ENCODE results near the gene ZNF512B.
"Not testable (repeated sequence)": the region's sequence is repeated elsewhere in the genome, so short reads cannot be mapped to it uniquely, and the experiment has no call there.

Gene ZNF512B

DNA sequence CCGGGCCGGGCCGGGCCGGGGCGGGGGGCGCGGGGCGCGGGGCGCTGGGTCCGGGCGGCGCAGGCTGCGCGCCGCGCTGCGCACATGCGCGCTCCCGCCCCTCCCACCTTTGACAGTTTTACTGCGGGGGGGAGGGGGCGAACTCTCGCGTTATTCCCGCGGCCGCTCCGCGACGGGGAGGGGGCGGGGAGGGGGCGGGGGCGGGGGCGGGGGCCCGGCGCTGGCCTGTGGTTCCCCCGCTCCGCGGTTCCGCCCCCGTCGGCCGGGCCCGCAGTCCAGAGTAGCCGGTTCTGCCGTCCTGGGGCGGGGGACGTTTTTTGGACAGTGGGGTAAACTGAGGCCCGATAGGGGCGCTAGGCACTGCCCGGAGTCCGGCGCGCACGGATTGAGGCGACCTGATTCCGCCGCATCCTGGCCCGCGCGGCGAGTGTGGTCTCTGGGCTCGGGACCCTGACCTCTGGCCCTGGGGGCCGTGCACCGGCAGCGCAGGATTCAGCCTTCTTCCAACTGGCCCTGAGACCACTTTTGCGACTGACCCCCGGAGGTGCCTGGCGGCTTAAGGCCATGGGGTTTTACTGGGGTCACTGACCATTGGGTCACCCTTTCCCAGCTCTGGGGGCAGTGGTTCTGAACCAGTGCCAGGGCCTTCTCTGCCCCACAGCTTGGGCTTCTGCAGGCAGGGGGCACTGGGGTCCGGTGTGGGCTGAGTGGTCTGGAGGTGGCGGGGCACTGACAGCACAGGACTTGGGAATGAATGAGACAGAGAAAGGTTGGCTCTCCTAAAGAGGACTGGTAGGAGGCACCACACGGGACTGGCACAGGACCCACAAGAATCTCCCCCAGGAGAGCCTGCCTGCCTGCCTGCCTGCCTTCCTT lies at the start of gene ZNF512B (continued):
- TF ChIP-seq, protein P1, sequence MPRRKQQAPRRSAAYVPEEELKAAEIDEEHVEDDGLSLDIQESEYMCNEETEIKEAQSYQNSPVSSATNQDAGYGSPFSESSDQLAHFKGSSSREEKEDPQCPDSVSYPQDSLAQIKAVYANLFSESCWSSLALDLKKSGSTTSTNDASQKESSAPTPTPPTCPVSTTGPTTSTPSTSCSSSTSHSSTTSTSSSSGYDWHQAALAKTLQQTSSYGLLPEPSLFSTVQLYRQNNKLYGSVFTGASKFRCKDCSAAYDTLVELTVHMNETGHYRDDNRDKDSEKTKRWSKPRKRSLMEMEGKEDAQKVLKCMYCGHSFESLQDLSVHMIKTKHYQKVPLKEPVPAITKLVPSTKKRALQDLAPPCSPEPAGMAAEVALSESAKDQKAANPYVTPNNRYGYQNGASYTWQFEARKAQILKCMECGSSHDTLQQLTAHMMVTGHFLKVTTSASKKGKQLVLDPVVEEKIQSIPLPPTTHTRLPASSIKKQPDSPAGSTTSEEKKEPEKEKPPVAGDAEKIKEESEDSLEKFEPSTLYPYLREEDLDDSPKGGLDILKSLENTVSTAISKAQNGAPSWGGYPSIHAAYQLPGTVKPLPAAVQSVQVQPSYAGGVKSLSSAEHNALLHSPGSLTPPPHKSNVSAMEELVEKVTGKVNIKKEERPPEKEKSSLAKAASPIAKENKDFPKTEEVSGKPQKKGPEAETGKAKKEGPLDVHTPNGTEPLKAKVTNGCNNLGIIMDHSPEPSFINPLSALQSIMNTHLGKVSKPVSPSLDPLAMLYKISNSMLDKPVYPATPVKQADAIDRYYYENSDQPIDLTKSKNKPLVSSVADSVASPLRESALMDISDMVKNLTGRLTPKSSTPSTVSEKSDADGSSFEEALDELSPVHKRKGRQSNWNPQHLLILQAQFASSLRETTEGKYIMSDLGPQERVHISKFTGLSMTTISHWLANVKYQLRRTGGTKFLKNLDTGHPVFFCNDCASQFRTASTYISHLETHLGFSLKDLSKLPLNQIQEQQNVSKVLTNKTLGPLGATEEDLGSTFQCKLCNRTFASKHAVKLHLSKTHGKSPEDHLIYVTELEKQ (tag by site-specific recombination; IDR thresholded peaks at IDR 0.05; ENCODE audit: borderline replicate concordance), result no peak
- no peak for TF ChIP-seq KLF7 (tag by site-specific recombination; IDR thresholded peaks at IDR 0.05; ENCODE audit: borderline replicate concordance)
- peak; percentile 92 for TF ChIP-seq BCL11A (tag by site-specific recombination; IDR thresholded peaks at IDR 0.05; ENCODE audit: low read depth)
- TF ChIP-seq BCL11B (tag by site-specific recombination; IDR thresholded peaks at IDR 0.05; ENCODE audit: low read depth), result peak; percentile 97
- TF ChIP-seq, protein P2, sequence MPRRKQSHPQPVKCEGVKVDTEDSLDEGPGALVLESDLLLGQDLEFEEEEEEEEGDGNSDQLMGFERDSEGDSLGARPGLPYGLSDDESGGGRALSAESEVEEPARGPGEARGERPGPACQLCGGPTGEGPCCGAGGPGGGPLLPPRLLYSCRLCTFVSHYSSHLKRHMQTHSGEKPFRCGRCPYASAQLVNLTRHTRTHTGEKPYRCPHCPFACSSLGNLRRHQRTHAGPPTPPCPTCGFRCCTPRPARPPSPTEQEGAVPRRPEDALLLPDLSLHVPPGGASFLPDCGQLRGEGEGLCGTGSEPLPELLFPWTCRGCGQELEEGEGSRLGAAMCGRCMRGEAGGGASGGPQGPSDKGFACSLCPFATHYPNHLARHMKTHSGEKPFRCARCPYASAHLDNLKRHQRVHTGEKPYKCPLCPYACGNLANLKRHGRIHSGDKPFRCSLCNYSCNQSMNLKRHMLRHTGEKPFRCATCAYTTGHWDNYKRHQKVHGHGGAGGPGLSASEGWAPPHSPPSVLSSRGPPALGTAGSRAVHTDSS (tag by site-specific recombination; IDR thresholded peaks at IDR 0.05), result no peak
- TF ChIP-seq ZNF19 (tag by site-specific recombination; IDR thresholded peaks at IDR 0.05; ENCODE audit: low read depth), result no peak
- peak; percentile 54 for TF ChIP-seq ZBTB26 (tag by site-specific recombination; optimal IDR thresholded peaks at IDR 0.05)
- peak; percentile 63 for TF ChIP-seq GLIS1 (tag by site-specific recombination; IDR thresholded peaks at IDR 0.05)
- TF ChIP-seq KLF16 (tag by site-specific recombination; IDR thresholded peaks at IDR 0.05), result 0 out of 2 replicates have a peak, but pooled peaks have one; percentile 47

DNA sequence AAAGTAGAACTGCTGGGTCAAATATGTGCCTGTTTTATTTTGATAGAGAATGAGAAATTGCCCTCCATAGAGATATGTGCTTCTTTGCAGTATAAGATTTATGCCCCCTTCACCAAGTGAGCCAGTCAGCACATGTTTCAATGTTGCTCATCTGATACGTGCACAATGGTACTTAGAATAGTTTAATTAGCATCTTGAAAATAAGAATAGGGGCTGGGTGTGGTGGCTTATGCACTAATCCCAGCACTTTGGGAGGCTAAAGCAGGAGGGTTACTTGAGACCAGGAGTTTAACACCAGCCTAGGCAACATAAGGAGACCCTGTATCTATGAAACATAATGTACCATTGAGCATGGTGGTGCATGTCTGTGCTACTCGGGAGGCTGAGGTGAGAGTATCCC lies 45.9 kb upstream of the ZNF512B start:
- POLR2A ChIA-PET, result no interaction called here
- CTCF ChIA-PET, result no interaction called here
- no peaks in the 10 kb centered on the region for H3K4me1 ChIP-seq (ENCODE audit: control insufficient read depth, insufficient read depth, low read length)
- TF ChIP-seq ZNF112 (tag by site-specific recombination; IDR thresholded peaks at IDR 0.05), result no peak
- TF ChIP-seq ZNF391 (tag by site-specific recombination; IDR thresholded peaks at IDR 0.05; ENCODE audit: borderline replicate concordance, low read depth), result no peak
- TF ChIP-seq ZBTB48 (tag by site-specific recombination; IDR thresholded peaks at IDR 0.05), result no peak
- TF ChIP-seq MZF1 (tag by site-specific recombination; IDR thresholded peaks at IDR 0.05; ENCODE audit: borderline replicate concordance), result no peak
- H3K27ac ChIP-seq (ENCODE audit: extremely low read depth, low read depth, low read length), result no peak overlapping the region
- no peak overlapping the region for H3K4me3 ChIP-seq (ENCODE audit: low read depth, low read length)
- H3K36me3 ChIP-seq (ENCODE audit: control insufficient read depth in 2 of 2, insufficient read depth in 1 of 2, low read length in 2 of 2), result peaks cover 32 to 76% of the 10 kb centered on the region in 2 experiments; a peak in 2 of 3 replicates
- H3K9me3 ChIP-seq (ENCODE audit: control insufficient read depth, insufficient read depth, low read depth, low read length), result no peaks in the 10 kb centered on the region

GRCh38 chr20:64012385-64013154 lies 42.8 kb upstream of the ZNF512B start:
- POLR2A ChIA-PET; CTCF ChIA-PET; H3K4me1 ChIP-seq (ENCODE audit: control insufficient read depth, insufficient read depth, low read length); H3K27ac ChIP-seq (ENCODE audit: extremely low read depth, low read depth, low read length); H3K9me3 ChIP-seq (ENCODE audit: control insufficient read depth, insufficient read depth, low read depth, low read length); H3K4me3 ChIP-seq (ENCODE audit: low read depth, low read length): not testable (repeated sequence)
- peaks cover 40 to 82% of the 10 kb centered on the region in 2 experiments for H3K36me3 ChIP-seq (ENCODE audit: control insufficient read depth in 2 of 2, insufficient read depth in 1 of 2, low read length in 2 of 2)

Data from HEK293 (cell line).